Natural killer cell (primary cell): ENCODE data around the gene CIITA. TPM values are rescaled to one million over a fixed set of nuclear protein-coding genes. Genes with fewer than 3 reads are reported as not detected.

ENCODE experiments used
- ATAC-seq, 3 donors: fragments of 150-1000 bp in 2 of 3; fragments of 200-7000 bp in 1 of 3; cut with Tn5 transposase; 1 replicate in 1 of 3; 2 replicates in 2 of 3; pipeline ENCODE4 v1.10.0; 2021; ENCODE audit warnings: mild to moderate bottlenecking in 2 of 3, moderate library complexity in 2 of 3
- DNase-seq, 2 donors: peaks; one replicate each; pipeline versions ENCODE4 v3.0.0 to v3.0.0-alpha.2; 2013 to 2021; ENCODE audit warnings: mixed read lengths in 1 of 2
- H3K27ac ChIP-seq: one replicate; pipeline ENCODE4 v1.5.1; 2013; ENCODE audit warnings: mild to moderate bottlenecking, low read length
- H3K27me3 ChIP-seq: one replicate; pipeline ENCODE4 v1.6.1; 2013; ENCODE audit warnings: low read length; ENCODE audit not compliant: control insufficient read depth, insufficient read depth
- H3K36me3 ChIP-seq: one replicate; pipeline ENCODE4 v1.6.1; 2013; ENCODE audit warnings: low read length; ENCODE audit not compliant: control insufficient read depth, insufficient read depth
- H3K4me1 ChIP-seq: one replicate; pipeline ENCODE4 v1.6.1; 2013; ENCODE audit warnings: low read length; ENCODE audit not compliant: control insufficient read depth, insufficient read depth
- H3K4me3 ChIP-seq: one replicate; pipeline ENCODE4 v1.5.1; 2013; ENCODE audit warnings: low read length
- H3K9me3 ChIP-seq: one replicate; pipeline ENCODE4 v1.6.1; 2013; ENCODE audit warnings: low read length; ENCODE audit not compliant: control insufficient read depth, insufficient read depth
- H3K27ac Mint-ChIP-seq, 2 donors: one replicate each; pipeline ENCODE4 v1.8.0; 2022; ENCODE audit warnings: mild to moderate bottlenecking in 2 of 2, mixed read lengths in 2 of 2, moderate library complexity in 1 of 2
- H3K27me3 Mint-ChIP-seq, 2 donors: one replicate each; pipeline ENCODE4 v1.8.0; 2022; ENCODE audit warnings: low read depth in 2 of 2, mixed read lengths in 2 of 2
- H3K36me3 Mint-ChIP-seq: one replicate; pipeline ENCODE4 v1.8.0; 2022; ENCODE audit warnings: mixed read lengths
- H3K4me1 Mint-ChIP-seq, 2 donors: one replicate each; pipeline ENCODE4 v1.8.0; 2022; ENCODE audit warnings: mixed read lengths in 2 of 2
- H3K4me3 Mint-ChIP-seq: one replicate; pipeline ENCODE4 v1.8.0; 2022; ENCODE audit warnings: mild to moderate bottlenecking, moderate library complexity, mixed read lengths
- H3K9me3 Mint-ChIP-seq, 2 donors: one replicate each; pipeline ENCODE4 v1.8.0; 2022; ENCODE audit warnings: mixed read lengths in 2 of 2
- CTCF ChIP-seq: fragments of 200-600 bp; IDR thresholded peaks from one replicate; pipeline ENCODE4 v1.8.0; 2022; ENCODE audit warnings: antibody characterized with exemption
- WGBS: methylation state at CpG from one replicate; pipeline ENCODE4 v1.1.7; 2013; ENCODE audit warnings: missing lambda C conversion rate; ENCODE audit not compliant: insufficient coverage; 5-methylcytosine and 5-hydroxymethylcytosine counted together
- intact Hi-C: fragments of 100-400 bp; cut with micrococcal nuclease; formaldehyde crosslinking; loops from one replicate; pipeline ENCODE4 v1.14.2; 2022
- total RNA-seq, 4 donors: library from RNA; stranded (reverse); fragments of 120-200 nt in 1 of 4; gene quantifications; one replicate each; pipeline versions ENCODE4 v1.2.3 to v1.2.4, GENCODE V29; 2013 to 2022

The CIITA gene
- total RNA-seq, 3 donors from 2014 or later (not counting 1 experiment from before 2014, with no cell fraction given), result 11.5 to 17.7 (median 14.4) TPM

GRCh38 chr16:10906914-10907756 lies 30.1 kb downstream of the CIITA start:
- Histone ChIP-seq H3K9me3 (no peaks in the 10 kb centered on the region), H3K36me3 (peaks cover 49% of the 10 kb centered on the region), H3K27ac (no peak overlapping the region), H3K4me3 (no peak overlapping the region), H3K27me3 (no peaks in the 10 kb centered on the region), H3K4me1 (no peaks in the 10 kb centered on the region)
- peaks cover 0 to 2% of the 10 kb centered on the region in 2 donors for H3K9me3 Mint-ChIP-seq
- DNase-seq, result no peak
- no peaks in the 10 kb centered on the region for H3K27me3 Mint-ChIP-seq
- H3K27ac Mint-ChIP-seq, result no peak overlapping the region
- H3K36me3 Mint-ChIP-seq, result peaks cover 7% of the 10 kb centered on the region
- WGBS, result 96% methylated on average over 46 of the region's 46 CpGs
- TF ChIP-seq CTCF, result no peak
- no peaks in the 10 kb centered on the region for H3K4me1 Mint-ChIP-seq
- peak in 1 of 3 donors; percentile 8 for ATAC-seq
- intact Hi-C loops, result no loop called here
- H3K4me3 Mint-ChIP-seq, result no peak overlapping the region

- no peaks in the 10 kb centered on the region for H3K9me3 ChIP-seq
- no peak for TF ChIP-seq CTCF
- H3K4me3 ChIP-seq, result no peak overlapping the region
- H3K36me3 Mint-ChIP-seq, result peaks cover 6% of the 10 kb centered on the region
- no peak overlapping the region for H3K27ac ChIP-seq
- no peaks in the 10 kb centered on the region for H3K27me3 ChIP-seq
- no peak overlapping the region for H3K4me3 Mint-ChIP-seq
- no peaks in the 10 kb centered on the region for H3K4me1 Mint-ChIP-seq
- DNase-seq (no peak), ATAC-seq (no peak)
- H3K27ac Mint-ChIP-seq, result no peak overlapping the region
- intact Hi-C loops, result no loop called here
- WGBS, result 96% methylated on average over 21 of the region's 21 CpGs
- H3K4me1 ChIP-seq, result no peaks in the 10 kb centered on the region
- no peaks in the 10 kb centered on the region for H3K27me3 Mint-ChIP-seq
- peaks cover 0 to 2% of the 10 kb centered on the region in 2 donors for H3K9me3 Mint-ChIP-seq
- peaks cover 43% of the 10 kb centered on the region for H3K36me3 ChIP-seq
Observed at GRCh38 chr16:10907757-10908045, 30.7 kb downstream of the CIITA start.

GRCh38 chr16:10911267-10911666 lies 34.3 kb downstream of the CIITA start:
- no peaks in the 10 kb centered on the region for H3K9me3 ChIP-seq
- no peak overlapping the region for H3K4me3 ChIP-seq
- H3K27me3 ChIP-seq, result no peaks in the 10 kb centered on the region
- Mint-ChIP-seq H3K4me1 (no peaks in the 10 kb centered on the region), H3K9me3 (no peaks in the 10 kb centered on the region), H3K4me3 (no peak overlapping the region), H3K27ac (no peak overlapping the region), H3K27me3 (no peaks in the 10 kb centered on the region), H3K36me3 (no peaks in the 10 kb centered on the region)
- ATAC-seq, result no peak
- TF ChIP-seq CTCF, result no peak
- H3K27ac ChIP-seq, result peak overlapping the region; percentile 10
- intact Hi-C loops, result no loop called here
- no peak for DNase-seq
- H3K36me3 ChIP-seq, result peaks cover 19% of the 10 kb centered on the region
- no peaks in the 10 kb centered on the region for H3K4me1 ChIP-seq

- peaks cover 9% of the 10 kb centered on the region for H3K36me3 ChIP-seq
- Mint-ChIP-seq H3K36me3 (no peaks in the 10 kb centered on the region), H3K4me3 (no peak overlapping the region), H3K4me1 (peaks cover 0 to 5% of the 10 kb centered on the region in 2 donors), H3K9me3 (no peaks in the 10 kb centered on the region), H3K27ac (no peak overlapping the region), H3K27me3 (no peaks in the 10 kb centered on the region)
- H3K27me3 ChIP-seq, result no peaks in the 10 kb centered on the region
- ATAC-seq (no peak), DNase-seq (no peak)
- 67% methylated on average over 3 of the region's 3 CpGs for WGBS
- H3K27ac ChIP-seq, result no peak overlapping the region
- H3K4me1 ChIP-seq, result peaks cover 8% of the 10 kb centered on the region
- no peaks in the 10 kb centered on the region for H3K9me3 ChIP-seq
- no peak for TF ChIP-seq CTCF
- intact Hi-C loops, result loop anchor here (5.0 kb wide), 1 partner anchor 149 kb away; no protein-coding TSS in a partner anchor
- H3K4me3 ChIP-seq, result no peak overlapping the region
Observed at GRCh38 chr16:10916534-10916933, 39.5 kb downstream of the CIITA start.
